Skeletal muscle satellite cell (primary cell): ENCODE data around the gene WDR86.

Experiments used
- H3K27me3 ChIP-seq: 2 replicates; pipeline ENCODE4 v1.7.0; 2013; ENCODE audit warnings: low read length; ENCODE audit not compliant: control insufficient read depth, insufficient read depth
- H3K36me3 ChIP-seq: 2 replicates; pipeline ENCODE4 v1.7.0; 2013; ENCODE audit warnings: mild to moderate bottlenecking, control low read depth, low read length; ENCODE audit not compliant: insufficient read depth
- H3K4me1 ChIP-seq: 2 replicates; pipeline ENCODE4 v1.7.0; 2013; ENCODE audit warnings: low read length; ENCODE audit not compliant: control insufficient read depth, insufficient read depth
- H3K4me2 ChIP-seq: 2 replicates; pipeline ENCODE4 v1.7.0; 2013; ENCODE audit warnings: mild to moderate bottlenecking, low read length
- H3K4me3 ChIP-seq: 2 replicates; pipeline ENCODE4 v1.7.0; 2013; ENCODE audit warnings: low read length
- H3K9ac ChIP-seq: 2 replicates; pipeline ENCODE4 v1.7.0; 2013; ENCODE audit warnings: mild to moderate bottlenecking, low read depth, low read length, moderate library complexity
- H3K9me3 ChIP-seq: replicated peaks from 2 replicates; pipeline ENCODE4 v1.7.0; 2013; ENCODE audit warnings: mild to moderate bottlenecking, control low read depth, low read length

WDR86 gene

GRCh38 chr7:151345576-151346469 lies 64.0 kb downstream of the WDR86 start:
- Histone ChIP-seq H3K36me3 (peaks cover 28% of the 10 kb centered on the region), H3K9me3 (no peaks in the 10 kb centered on the region), H3K27me3 (no peaks in the 10 kb centered on the region), H3K4me2 (no peak overlapping the region), H3K4me3 (no peak overlapping the region), H3K9ac (no peak overlapping the region), H3K4me1 (peaks cover 7% of the 10 kb centered on the region)

- H3K9me3 ChIP-seq, result no peaks in the 10 kb centered on the region
- peaks cover 7% of the 10 kb centered on the region for H3K4me1 ChIP-seq
- no peak overlapping the region for H3K4me3 ChIP-seq
- H3K36me3 ChIP-seq, result peaks cover 14% of the 10 kb centered on the region
- H3K9ac ChIP-seq, result no peak overlapping the region
- no peak overlapping the region for H3K4me2 ChIP-seq
- H3K27me3 ChIP-seq, result no peaks in the 10 kb centered on the region
These were observed 66.3 kb downstream of the WDR86 start for GRCh38 chr7:151343516-151343915.

- Histone ChIP-seq H3K4me1 (peaks cover 7% of the 10 kb centered on the region), H3K27me3 (no peaks in the 10 kb centered on the region), H3K4me2 (peak overlapping the region; percentile 86), H3K9ac (peak overlapping the region; percentile 88), H3K9me3 (no peaks in the 10 kb centered on the region), H3K36me3 (peaks cover 14% of the 10 kb centered on the region), H3K4me3 (peak overlapping the region; percentile 93)
These were observed 67.0 kb downstream of the WDR86 start for GRCh38 chr7:151342811-151343210.

GRCh38 chr7:151342102-151342646 lies 67.7 kb downstream of the WDR86 start:
- H3K4me3 ChIP-seq, result peak overlapping the region; percentile 93
- peak overlapping the region; percentile 88 for H3K9ac ChIP-seq
- no peaks in the 10 kb centered on the region for H3K9me3 ChIP-seq
- H3K36me3 ChIP-seq, result peaks cover 14% of the 10 kb centered on the region
- peak overlapping the region; percentile 86 for H3K4me2 ChIP-seq
- H3K4me1 ChIP-seq, result peaks cover 7% of the 10 kb centered on the region
- H3K27me3 ChIP-seq, result no peaks in the 10 kb centered on the region

- Histone ChIP-seq H3K27me3 (peaks cover 2% of the 10 kb centered on the region), H3K4me2 (peak within 1 kb of the TSS; percentile 86), H3K9ac (peak within 1 kb of the TSS; percentile 88), H3K36me3 (peaks cover 11% of the 10 kb centered on the region), H3K4me3 (peak within 1 kb of the TSS; percentile 93), H3K9me3 (no peaks in the 10 kb centered on the region), H3K4me1 (peaks cover 7% of the 10 kb centered on the region)
These were observed 68.3 kb downstream of the WDR86 start, which contains the start of gene NUB1 for GRCh38 chr7:151341357-151342101. Gene NUB1 (plus strand): TSS chr7:151341812. CDS start chr7:151345350, 3,538 bp downstream.

GRCh38 chr7:151340794-151341356 lies 69.0 kb downstream of the WDR86 start:
- Histone ChIP-seq H3K9ac (no peak overlapping the region), H3K9me3 (no peaks in the 10 kb centered on the region), H3K4me1 (peaks cover 7% of the 10 kb centered on the region), H3K27me3 (peaks cover 7% of the 10 kb centered on the region), H3K36me3 (peaks cover 4% of the 10 kb centered on the region), H3K4me2 (peak overlapping the region; percentile 77), H3K4me3 (peak overlapping the region; percentile 93)

GRCh38 chr7:151339651-151340382 lies 70.0 kb downstream of the WDR86 start:
- H3K4me1 ChIP-seq, result peaks cover 7% of the 10 kb centered on the region
- H3K36me3 ChIP-seq, result no peaks in the 10 kb centered on the region
- H3K27me3 ChIP-seq, result peaks cover 18% of the 10 kb centered on the region
- H3K4me3 ChIP-seq, result no peak overlapping the region
- H3K9ac ChIP-seq, result no peak overlapping the region
- peak overlapping the region; percentile 8 for H3K4me2 ChIP-seq
- no peaks in the 10 kb centered on the region for H3K9me3 ChIP-seq

- Histone ChIP-seq H3K27me3 (peaks cover 27% of the 10 kb centered on the region), H3K4me2 (no peak overlapping the region), H3K4me3 (no peak overlapping the region)
These were observed 71.0 kb downstream of the WDR86 start for GRCh38 chr7:151338809-151339208.

GRCh38 chr7:151337346-151337745 lies 72.5 kb downstream of the WDR86 start:
- Histone ChIP-seq H3K9me3 (no peaks in the 10 kb centered on the region), H3K9ac (no peak overlapping the region), H3K4me2 (no peak overlapping the region), H3K4me3 (no peak overlapping the region), H3K4me1 (peaks cover 3% of the 10 kb centered on the region), H3K27me3 (peaks cover 37% of the 10 kb centered on the region), H3K36me3 (no peaks in the 10 kb centered on the region)

More at GRCh38 chr7:151338809-151339208, 71.0 kb downstream of the WDR86 start:
- Histone ChIP-seq H3K36me3 (no peaks in the 10 kb centered on the region), H3K4me1 (peaks cover 7% of the 10 kb centered on the region), H3K9me3 (no peaks in the 10 kb centered on the region), H3K9ac (no peak overlapping the region)

- no peaks in the 10 kb centered on the region for H3K36me3 ChIP-seq
- H3K9ac ChIP-seq, result no peak overlapping the region
- no peaks in the 10 kb centered on the region for H3K9me3 ChIP-seq
- H3K4me2 ChIP-seq, result no peak overlapping the region
- H3K4me3 ChIP-seq, result no peak overlapping the region
- peaks cover 39% of the 10 kb centered on the region for H3K27me3 ChIP-seq
- peaks cover 1% of the 10 kb centered on the region for H3K4me1 ChIP-seq
These were observed 73.7 kb downstream of the WDR86 start for GRCh38 chr7:151336027-151336708.
